NCI-H69 (cell line): ENCODE measurements around the gene TMCO4.

ENCODE experiments used
- DNase-seq: peaks from one replicate; lab custom pipeline; 2025; lab: John Stamatoyannopoulos, UW

TMCO4 gene

DNA sequence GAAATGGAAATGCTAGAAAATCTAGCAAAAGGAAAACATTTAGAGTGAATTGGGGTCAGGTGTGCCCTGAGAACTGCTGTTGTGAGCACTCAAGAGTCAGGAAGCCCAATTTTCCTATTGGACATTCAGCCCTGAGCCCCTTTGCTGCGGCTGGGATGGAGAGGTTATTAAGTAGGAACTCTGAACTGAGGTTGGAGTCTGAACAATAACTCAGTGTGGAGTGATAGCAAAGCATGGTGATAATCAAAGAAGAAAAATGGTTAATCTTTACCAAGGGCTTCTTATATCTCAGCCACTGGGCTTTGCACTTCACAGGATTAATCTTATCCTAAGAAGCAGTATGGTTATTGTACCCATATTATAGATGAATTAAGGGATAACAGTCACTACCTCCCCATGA lies 52.0 kb downstream of the TMCO4 start:
- DNase-seq, result no peak

DNA sequence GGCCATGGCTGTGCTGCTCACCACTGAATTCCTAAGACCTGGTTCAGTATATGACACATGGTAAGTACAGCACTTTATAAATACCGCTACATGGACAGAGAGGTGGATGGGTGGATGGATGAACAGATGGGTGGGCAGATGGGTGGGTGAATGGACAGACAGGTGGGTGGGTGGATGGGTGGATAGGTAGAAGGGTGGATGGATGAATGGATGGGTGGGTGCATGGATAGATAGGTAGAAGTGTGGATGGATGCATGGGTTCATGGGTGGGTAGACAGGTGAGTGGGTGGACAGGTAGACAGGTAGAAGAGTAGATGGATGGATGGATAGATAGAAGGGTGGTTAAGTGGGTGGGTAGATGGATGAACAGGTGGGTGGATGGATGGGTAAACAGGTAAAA lies 54.8 kb downstream of the TMCO4 start:
- DNase-seq, result no peak

DNA sequence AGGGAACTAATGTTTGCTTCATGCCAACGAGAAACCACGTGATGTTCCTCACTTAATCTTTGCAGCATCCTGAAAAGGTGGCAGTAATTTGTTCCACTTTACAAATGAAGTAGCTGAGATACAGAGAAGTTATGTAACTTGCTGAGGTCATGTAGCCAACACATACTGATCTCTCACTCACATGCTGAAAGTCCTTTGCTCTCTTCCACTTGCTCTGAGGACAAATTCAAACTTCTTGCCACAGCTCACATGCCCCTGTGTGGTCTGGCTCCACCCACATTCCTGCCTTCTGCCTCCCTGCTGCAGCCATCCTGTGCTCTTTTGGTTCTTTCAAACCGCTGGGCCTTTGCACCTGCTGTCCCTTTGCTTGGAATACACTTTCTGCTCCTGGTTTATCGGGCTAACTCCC lies 55.4 kb downstream of the TMCO4 start:
- DNase-seq, result no peak

DNA sequence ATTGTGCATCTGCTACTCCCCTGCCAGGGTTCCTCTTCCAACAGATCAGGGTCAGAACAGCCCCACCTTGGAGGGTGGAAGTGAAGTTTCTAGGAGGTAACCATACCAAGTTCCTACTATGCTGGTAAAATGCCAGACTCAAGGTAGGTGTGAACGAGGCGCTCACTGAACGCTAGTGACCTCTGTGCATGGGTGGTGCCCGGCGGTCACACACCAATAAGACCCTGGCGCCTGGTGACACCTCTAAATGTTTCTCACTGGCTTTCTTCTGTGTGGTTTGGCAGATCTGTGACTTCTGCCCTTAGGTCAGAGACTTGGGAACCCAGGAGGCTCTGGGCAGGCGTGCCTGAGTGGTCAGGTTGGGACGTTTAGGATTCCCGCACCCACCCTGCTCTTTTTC lies 55.9 kb downstream of the TMCO4 start:
- no peak for DNase-seq

DNA sequence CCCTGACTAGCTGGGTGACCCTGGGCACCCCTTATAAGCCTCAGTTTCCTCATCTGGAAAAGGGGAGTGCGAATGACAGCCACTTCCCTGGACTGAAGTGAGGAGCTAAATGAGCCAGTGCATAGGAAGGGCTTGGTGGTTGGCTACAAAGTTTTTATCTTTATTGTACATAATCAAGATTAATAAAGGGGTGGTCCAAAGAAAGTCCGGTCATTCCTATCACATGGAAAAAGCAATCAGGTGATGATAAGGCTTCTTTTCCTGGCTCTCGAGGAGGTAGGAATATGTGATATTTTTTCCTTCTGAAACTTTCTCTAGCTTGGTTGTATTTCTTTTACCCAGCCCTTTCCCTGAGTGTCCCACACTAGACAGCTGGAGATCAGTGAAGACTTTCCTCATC lies 56.5 kb downstream of the TMCO4 start:
- DNase-seq, result no peak

DNA sequence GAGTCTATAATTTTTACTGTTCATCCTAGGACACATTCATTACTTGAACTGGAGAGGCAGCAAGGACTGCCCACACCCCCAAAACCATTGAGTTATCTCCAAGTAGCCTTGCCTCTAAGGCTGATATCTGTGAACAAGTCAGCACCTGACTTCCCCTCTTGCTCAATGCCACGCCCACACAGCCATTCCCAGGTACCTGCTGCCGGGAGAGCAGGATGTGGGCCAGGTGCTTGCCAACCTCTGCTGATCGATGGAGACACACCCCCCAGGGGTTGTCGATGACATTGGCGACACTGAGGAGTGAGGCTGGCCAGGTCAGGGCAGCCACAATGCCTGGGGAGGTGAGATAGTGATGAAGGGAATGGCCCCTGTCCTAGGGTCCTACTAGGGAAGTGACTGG lies 60.1 kb downstream of the TMCO4 start:
- no peak for DNase-seq

DNA sequence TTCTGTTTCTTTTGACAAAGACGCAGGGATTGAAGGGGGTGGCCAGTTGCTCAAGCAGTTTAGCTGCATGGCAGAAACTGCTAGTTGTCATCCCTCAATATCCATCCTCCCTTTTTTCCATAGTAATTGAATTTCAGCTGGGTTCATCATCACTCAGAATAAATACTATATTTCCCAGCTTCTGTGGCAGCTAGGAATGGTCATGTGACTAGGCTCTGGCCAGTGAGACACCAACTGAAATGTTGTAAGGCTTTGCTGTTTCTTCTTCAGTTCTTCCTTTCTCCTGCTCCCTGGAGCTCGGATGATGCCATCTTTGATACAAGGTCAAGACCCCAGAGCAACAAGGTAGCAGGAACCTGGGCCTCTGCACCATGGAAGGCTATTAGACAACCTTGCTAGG lies 61.0 kb downstream of the TMCO4 start:
- no peak for DNase-seq

DNA sequence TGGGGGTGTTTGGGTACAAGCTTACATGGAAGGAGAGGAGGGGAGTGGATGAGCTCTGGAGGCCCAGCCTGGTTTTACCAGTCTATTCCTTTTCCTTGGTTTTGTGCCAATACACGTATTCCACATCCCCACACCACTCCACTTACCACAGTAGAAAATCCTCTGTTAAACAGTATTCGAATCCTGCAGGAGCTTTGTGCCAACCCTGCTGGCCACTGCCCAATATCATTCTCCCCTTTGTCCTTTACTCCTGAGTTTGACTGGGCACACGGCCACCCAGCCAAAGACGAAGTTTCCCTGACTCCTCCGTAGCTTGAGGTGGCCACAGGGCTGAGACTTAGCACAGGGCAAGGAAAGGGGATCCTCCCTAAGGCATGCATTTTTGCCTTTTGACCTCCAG lies 61.6 kb downstream of the TMCO4 start:
- DNase-seq, result no peak

DNA sequence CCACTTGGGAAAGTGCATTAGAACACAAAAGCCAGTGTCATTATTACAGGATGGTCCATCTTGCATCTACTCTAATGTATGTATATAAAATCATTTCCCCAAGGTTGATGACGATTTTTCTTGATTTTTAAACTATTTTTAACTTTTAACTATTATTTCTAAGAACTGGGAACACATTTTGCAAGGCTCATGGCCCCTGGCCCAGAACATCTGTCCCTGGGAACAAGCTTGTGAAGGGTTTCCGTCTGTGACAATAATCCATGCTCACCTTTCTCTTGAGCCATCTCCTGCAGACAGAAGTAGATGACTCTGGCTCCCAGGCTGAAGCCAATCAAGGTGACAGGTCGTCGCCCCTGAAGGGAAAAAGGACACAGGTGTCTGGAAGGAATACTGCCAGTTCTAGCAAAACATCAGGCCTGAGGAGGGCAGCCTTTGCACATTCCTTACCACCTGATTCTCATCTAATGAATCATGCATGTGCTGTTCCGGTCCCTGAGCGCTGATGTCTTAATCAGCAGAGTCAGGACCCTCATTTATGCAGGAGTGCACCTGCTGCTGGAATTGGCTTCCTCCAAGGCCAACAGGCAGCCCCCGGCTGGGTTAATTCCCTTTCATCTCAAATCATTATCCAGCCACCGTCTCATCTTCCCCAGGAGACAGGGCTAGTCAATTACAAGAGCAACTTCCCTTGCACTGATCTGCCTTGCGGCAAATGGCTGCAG lies 62.5 kb downstream of the TMCO4 start:
- DNase-seq, result peak; percentile 23

DNA sequence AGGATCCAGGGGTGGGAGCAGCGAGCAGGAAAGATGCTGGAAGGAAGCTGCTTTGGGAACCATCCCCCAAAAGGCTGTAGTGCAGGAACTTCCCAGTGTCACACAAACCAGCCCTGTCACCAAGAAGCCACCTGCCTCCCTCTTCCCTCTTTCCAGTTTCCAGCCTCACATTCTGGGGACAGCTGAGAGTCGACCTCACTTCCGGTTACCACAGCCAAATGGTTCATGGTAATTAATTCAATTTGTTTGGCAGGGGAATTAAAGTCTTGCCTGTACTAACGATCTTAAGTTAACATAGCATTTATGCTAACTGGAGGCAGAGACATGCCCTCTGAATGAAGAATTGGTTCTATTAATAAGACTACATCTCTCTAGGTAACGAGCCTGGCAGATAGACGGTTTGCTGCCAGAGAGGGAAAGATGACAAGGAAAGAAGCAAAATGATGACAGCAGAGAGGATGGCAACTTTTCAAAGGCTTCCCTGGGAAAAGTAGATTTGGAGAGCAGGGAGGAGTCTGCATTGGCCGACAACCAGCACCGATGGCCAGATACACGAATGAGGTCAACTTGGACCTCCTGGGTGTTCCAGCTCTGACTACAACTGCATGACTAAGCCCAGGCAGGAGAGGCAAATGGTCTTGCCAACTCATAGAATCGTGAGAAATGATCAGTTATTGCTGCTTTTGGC lies 64.1 kb downstream of the TMCO4 start:
- DNase-seq, result no peak

DNA sequence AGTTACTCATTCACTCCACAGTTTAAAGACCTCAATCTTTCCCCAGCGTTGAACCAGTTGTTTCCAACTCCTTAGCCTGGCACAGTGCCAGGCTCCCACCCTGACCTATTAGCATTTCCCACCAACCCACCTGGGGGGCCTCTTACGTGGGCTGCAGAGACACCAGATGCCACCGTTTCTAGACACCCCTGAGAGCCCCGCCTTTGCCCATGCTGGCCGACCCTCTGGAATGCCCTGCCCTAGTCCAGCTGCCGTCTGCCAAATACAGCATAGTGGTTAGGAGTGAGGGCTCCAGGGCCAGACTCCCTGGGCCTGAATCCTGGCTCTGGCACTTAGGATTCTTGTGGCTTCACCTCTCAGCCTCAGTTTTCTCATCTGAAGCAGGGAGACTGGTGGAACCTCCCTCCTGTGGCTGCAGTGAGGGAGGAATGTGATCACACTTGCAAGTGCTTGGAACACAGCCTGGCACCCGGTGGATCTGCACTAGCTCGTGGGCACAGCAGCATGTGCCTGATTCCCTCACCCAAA lies 65.2 kb downstream of the TMCO4 start:
- no peak for DNase-seq

DNA sequence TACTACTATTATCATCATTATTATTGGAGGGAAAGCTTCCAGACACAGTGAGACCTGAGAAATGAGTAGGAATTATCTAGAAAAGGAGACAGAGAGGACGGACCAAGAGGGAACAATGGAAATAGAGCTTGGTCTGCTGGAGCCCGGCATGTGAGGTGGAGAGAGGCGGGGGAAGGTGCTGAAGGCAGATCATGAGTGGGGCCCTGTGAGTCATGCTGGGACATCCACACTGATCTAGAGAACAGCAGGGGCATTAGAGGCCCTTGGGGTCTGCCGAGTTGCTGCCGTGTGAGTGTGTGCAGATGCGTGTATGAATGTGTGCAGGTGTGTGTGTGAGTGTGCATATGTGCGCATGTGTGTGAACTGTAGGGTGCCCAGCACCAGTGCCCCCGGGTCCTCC lies 65.7 kb downstream of the TMCO4 start:
- DNase-seq, result no peak

DNA sequence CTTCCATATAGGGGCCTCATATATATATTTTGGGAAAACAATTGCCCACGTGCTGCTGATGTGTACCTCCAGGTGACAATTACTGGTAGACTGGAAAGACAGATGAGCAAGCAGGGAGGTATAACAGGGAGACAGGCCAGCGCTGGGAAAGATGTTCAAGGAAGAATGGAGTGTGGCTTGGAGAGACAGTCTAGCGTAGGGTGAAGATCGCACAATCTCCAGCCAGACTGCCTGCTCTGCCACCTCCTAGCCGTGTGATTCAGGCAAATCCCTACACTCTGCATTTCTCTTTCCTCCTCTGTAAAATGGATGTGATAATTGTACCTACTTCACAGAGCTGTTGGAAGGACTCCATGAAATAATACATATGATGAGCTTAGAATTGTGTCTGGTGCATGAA lies 66.1 kb downstream of the TMCO4 start:
- no peak for DNase-seq

DNA sequence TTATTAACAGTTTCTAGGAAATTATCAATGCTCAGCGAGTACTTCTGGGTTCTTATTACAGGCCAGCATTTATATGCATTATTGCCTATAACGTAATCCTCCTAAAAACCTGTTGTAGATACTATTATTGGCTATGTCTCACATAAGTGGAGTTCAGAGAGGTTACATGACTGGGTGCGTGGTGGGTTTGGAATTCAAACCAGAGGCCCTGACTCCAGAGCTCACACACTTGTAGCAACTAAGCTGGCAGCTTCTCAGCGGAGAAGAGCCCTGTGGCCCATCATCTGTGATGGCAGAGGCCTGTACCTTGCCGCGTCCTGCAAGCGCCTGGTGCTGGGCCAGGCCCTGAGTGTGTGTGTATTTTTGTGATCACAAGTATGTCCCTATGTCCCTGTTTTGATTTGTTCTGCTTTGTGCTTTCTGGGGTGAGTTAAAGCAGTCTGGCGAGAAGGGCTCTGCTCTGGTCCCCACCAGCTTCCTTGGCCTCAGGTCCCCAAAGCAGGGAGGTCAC lies 68.3 kb downstream of the TMCO4 start:
- DNase-seq, result no peak

DNA sequence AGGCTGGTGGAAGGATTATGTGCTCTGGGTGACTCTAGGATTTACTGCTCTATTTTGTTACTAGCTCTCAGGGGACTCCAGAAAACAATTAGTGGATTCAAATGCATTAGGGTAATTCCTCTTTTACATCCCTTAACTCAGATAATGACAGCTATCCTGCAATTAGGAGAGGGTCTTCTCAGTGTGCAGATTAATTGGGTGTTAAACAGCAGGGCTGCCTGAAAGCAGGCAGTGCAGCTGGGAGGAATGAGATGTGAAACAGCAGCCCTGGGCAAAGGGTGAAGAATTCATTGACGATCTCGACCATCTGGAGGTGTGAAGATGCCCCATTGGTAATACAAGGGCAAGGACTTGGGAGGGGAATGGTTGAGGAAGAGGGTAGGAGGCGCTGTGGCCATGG lies 68.9 kb downstream of the TMCO4 start:
- peak; percentile 22 for DNase-seq

DNA sequence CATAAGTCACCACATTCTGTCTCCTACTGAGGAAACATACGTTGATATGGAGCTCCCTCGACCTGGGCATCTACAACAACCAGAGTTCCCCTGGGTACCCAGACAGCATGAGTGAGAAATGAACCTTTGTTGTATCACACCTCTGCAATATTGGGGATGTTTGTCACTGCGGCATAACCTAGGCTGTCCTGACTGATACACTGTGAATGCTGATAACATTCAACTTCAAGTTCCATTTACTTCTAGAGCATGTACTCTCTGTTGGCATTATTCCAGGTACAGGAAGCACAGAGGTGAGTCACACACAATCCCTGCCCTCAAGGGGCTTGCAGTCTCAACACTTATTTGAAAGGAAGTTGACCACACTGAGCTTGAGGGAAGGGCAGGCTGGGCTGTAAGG lies 69.5 kb downstream of the TMCO4 start:
- no peak for DNase-seq

DNA sequence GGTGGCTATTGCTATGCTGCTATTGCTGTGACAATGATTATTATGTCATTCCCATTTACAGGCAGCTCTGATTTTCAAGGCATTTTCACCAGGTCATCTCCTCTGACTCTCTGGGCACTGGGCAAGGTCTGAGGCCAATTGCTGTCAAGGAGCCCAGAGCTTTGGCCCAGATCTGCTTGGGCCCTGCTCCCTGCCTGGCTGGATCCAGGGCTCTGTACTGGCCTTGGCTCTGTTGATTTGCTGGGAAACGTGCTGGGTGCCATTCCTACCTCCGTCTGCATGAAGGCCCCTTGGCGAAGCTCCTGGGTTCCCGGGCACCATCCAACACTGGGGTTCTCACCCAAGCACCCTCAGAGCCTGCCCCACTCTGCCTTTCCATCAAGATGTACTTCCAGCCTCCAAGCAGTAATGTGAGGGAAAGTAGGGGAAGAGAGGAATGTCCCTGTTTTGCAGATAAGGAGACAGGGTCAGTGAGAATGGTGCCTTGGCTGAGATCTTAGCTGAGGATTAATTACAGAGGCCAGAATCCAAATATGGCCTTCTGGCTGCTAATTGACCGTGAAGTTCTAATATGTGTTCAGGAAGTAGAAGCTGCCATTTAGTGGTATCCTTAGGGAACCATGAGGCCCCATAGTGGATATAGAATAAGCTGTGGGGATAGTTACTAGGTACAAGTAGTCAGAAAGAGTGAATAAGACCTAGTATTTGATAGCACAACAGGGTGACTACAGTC lies 71.1 kb downstream of the TMCO4 start:
- DNase-seq, result peak; percentile 9

DNA sequence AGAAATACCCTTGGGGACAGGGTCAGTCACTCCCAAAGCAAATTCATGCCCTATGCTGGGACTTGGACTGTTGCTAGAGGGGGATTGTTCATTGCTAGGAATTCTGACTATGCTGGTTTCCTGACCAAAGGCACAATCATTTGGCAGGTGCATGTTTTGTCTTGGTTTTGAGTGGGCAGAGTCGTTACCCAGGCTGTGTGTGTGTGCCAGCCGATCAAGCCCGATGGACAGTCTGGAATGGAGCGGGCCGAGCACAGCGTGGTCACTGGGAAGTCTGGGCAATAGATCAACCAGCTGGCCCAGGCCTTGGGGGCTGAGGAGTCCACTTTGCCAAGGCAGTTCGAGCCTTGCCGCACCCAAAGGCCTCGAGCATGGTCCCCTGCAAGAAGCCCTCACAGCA lies 74.1 kb downstream of the TMCO4 start:
- DNase-seq, result no peak

DNA sequence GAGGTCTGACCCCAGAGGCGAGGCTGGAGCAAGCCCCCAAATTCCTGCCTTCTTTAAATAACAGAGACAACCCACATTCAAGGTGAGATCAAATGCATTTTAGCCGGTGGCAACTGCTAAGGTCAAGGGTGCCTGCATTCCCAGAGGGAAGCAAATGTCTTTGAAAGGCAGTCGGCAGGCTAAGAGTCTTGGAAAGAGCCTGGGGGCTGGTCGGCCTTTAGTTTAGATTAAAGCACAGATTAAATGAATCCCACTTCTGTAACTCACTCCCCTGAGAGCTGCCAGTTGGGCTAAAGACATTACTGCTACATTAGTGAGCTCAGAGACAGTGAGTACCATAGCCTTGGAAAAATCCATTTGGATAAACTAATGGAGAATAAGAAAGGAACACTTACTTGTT lies 75.8 kb downstream of the TMCO4 start:
- no peak for DNase-seq

DNA sequence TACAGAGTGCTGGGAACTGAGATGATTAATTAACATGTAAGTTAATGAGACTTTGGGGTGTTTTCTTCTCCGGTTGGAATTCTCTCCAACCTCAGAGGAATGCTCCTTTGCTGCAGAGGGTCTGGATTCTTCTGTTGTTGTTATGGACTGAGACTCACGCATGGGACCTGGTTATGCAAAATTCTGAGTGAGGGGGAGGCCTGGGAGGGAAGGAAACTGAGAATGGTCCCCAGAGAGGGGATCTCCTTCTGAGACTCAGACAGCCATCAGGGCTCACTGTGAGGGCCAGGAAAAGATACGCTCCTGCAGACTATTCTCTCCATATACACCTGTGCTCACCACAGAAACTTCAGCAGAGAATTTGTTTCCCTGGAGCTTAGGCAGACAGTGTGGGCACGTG lies 78.7 kb downstream of the TMCO4 start:
- DNase-seq, result no peak

DNA sequence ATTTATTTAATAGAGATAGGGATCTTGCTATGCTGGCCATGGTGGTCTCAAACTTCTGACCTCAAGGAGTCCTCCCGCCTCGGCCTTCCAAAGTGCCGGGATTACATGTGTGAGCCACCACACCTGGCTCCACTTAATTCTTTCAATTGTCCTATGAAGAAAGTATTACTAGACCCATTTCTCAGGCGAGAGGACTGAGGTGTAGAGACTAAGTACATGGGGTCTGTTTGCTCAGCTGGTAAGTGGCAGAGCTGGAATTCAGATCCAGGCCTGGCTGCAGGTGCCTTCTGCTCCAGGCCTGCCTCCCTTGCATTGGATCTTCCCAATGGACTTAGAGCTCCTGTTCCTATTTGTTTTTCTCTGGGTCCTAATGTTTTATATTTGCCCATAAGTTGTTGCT lies 79.5 kb downstream of the TMCO4 start:
- DNase-seq, result no peak

DNA sequence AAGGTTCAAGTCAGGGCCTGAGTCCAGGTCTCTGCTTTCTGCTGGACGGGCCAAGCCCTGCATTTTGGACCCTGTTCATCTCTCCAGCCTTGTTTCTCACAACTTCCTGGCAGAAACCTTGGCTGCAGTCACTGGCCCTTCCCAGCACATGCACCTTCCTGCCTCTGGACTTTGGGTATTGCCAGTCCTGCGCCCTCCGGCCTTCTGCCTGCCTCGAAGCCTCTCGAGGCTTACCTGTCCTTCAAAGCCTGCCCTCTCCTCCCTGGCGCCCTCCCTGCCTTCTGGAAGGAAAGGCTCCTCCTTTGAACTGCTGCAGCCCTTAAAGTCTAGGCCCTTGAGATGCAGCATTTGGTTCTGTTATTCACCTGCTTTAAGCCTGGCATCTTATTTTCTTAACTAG lies 82.2 kb downstream of the TMCO4 start:
- no peak for DNase-seq
